Ectodermal cell (in vitro differentiated cells): Measurements from ENCODE around the gene FBXL19.

Experiments used
- H3K27ac ChIP-seq: 2 replicates; pipeline ENCODE4 v1.7.0; 2013; ENCODE audit warnings: mild to moderate bottlenecking, low read depth, low read length; ENCODE audit not compliant: insufficient read depth, poor library complexity, severe bottlenecking
- H3K27me3 ChIP-seq: 2 replicates; pipeline ENCODE4 v1.7.0; 2013; ENCODE audit warnings: mild to moderate bottlenecking, low read length; ENCODE audit not compliant: insufficient read depth, control insufficient read depth, poor library complexity, severe bottlenecking
- H3K36me3 ChIP-seq: one replicate; pipeline ENCODE4 v1.7.0; 2013; ENCODE audit warnings: low read length; ENCODE audit not compliant: control insufficient read depth, insufficient read depth
- H3K4me1 ChIP-seq: one replicate; pipeline ENCODE4 v1.7.0; 2013; ENCODE audit warnings: low read length; ENCODE audit not compliant: control insufficient read depth, insufficient read depth
- H3K4me3 ChIP-seq: 2 replicates; pipeline ENCODE4 v1.7.0; 2013; ENCODE audit warnings: low read depth, low read length, control low read depth; ENCODE audit not compliant: insufficient read depth
- H3K9me3 ChIP-seq: 2 replicates; pipeline ENCODE4 v1.7.0; 2013; ENCODE audit warnings: mild to moderate bottlenecking, low read length, moderate library complexity; ENCODE audit not compliant: control insufficient read depth
- WGBS, 2 experiments: methylation state at CpG; one replicate each; pipeline ENCODE4 v1.1.7; 2013; ENCODE audit warnings: missing lambda C conversion rate in 2 of 2; 5-methylcytosine and 5-hydroxymethylcytosine counted together

Gene FBXL19

DNA sequence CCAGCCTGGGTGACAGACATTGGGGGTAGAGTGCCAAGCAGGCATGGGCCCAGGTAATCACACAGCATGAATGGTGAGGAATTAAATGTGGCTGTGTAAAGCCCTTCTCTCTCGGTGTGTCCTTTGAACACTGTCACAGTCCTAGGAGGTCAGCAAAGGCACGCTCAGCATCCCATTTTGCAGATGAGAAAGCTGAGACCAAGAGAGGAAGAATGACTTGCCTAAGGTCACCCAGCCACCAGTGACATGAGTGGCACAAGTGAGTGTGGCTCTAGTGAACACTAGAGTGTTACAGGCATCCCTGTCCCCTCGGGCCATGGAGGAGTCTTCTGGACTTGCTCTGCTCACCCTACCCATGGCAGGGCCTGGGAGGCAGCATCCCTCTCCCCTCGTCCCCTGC, 16.3 kb upstream of the FBXL19 start:
- Histone ChIP-seq H3K4me3 (no peak overlapping the region), H3K36me3 (no peaks in the 10 kb centered on the region), H3K27me3 (no peaks in the 10 kb centered on the region), H3K4me1 (peaks cover 16% of the 10 kb centered on the region), H3K27ac (no peak overlapping the region), H3K9me3 (no peaks in the 10 kb centered on the region)
- 88 to 93% methylated on average over 4 of the region's 4 CpGs for WGBS, 2 experiments

DNA sequence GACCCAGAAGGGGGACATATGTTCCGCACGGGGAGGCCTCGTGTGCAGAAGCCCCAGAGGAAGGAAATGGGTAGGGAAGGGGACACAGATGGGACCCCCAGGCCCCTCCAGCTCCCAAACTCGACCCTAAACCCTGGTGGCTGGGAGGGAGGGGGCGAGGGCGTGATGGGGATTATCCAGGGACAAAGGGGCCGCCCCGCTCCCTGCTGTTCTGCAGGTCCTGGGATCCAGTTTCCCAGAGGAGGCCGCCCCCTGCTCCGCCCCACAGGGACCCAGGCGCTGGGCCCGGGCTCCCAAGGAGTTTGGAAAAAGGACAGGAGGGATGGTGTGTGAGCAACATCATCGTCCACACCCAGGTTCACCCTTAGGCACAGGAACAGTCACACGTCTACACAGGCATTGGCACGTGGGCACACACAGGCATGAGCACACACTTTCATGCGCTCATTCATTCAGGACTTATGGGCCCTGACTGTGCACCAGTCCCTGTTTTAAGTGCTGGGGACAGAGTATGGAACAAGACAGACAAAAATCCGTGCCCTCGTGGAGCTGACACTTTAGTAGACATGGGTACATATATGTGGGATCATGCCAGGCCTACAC, 12.8 kb upstream of the FBXL19 start:
- Histone ChIP-seq H3K4me1 (peaks cover 16% of the 10 kb centered on the region), H3K27me3 (no peaks in the 10 kb centered on the region), H3K27ac (no peak overlapping the region), H3K4me3 (no peak overlapping the region), H3K36me3 (no peaks in the 10 kb centered on the region), H3K9me3 (no peaks in the 10 kb centered on the region)
- 46 to 52% methylated on average over 18 of the region's 18 CpGs for WGBS, 2 experiments

DNA sequence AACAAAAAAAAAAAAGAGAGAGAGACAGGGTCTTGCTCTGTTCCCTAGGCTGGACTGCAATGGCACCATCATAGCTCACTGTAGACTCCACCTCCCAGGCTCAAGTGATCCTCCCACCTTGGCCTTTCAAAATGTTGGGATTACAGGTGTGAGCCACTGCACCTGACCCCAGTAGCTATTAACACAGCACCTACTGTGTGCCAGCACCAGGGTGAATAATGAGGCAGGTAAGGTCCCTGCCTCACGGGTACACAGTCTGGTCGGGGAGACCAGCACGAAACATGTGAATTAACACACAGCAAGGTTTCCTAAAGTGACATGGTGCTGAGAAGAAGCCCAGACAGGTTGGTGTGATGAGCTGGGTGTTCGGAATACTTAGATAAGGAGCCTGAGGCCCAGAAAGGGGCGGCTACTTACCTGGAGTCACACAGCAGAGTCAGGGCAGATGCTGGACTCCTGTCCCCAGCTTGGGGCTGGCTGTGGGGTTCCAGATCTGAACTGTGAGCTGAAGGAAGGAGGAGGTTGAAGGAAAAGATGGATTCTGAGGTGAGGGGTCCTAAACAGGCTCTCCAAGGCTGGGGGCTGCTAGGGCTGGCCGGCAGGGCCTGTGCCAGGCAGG, 10.5 kb upstream of the FBXL19 start:
- Histone ChIP-seq H3K27ac (no peak overlapping the region), H3K4me3 (no peak overlapping the region), H3K4me1 (peaks cover 23% of the 10 kb centered on the region), H3K9me3 (no peaks in the 10 kb centered on the region), H3K27me3 (no peaks in the 10 kb centered on the region), H3K36me3 (no peaks in the 10 kb centered on the region)
- WGBS, 2 experiments: 90 to 93% methylated on average over 6 of the region's 6 CpGs

DNA sequence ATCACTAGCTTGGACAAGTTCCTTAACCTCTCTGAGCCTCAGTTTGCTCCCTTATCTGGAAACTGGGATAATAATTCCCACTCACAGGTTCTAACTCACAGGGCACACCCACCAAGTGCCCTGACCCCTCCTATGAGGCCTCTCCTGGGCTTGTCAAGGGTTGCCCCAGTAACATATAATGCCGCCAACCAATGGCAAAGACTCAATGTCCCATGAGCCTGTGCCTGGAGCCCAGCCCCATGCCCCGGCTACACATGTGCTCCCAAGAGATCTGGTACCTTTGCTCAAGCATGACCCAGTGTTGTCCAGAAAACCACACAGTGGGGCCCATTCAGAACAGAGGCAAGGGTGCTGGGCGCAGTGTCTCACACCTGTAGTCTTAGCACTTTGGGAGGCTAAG, 8.5 kb upstream of the FBXL19 start:
- H3K4me1 ChIP-seq: peaks cover 21% of the 10 kb centered on the region
- H3K27me3 ChIP-seq: no peaks in the 10 kb centered on the region
- no peak overlapping the region for H3K4me3 ChIP-seq
- H3K9me3 ChIP-seq: no peaks in the 10 kb centered on the region
- WGBS, 2 experiments: 92 to 97% methylated on average over 3 of the region's 3 CpGs
- no peak overlapping the region for H3K27ac ChIP-seq
- H3K36me3 ChIP-seq: no peaks in the 10 kb centered on the region

DNA sequence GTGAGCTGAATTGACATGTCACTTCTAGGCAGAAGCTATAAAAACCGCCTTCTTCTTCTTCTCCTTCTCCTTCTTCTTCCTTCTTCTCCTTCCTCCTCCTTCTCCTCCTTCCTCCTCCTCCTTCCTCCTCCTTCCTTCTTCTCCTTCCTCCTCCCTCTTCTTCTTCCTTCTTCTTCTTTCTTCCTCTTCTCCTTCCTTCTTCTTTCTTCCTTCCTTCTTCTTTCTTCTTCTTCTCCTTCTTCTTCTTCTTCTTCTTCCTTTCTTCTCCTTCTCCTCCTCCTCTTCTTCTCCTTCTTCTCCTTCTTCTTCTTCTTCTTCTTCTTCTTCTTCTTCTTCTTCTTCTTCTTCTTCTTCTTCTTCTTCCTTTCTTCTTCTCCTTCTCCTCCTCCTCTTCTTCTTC, 4.8 kb upstream of the FBXL19 start:
- Histone ChIP-seq H3K4me3 (no peak overlapping the region), H3K27ac (no peak overlapping the region), H3K9me3 (no peaks in the 10 kb centered on the region), H3K27me3 (no peaks in the 10 kb centered on the region), H3K36me3 (no peaks in the 10 kb centered on the region), H3K4me1 (peaks cover 6% of the 10 kb centered on the region)
- 83 to 87% methylated on average over 1 of the region's 1 CpG for WGBS, 2 experiments

DNA sequence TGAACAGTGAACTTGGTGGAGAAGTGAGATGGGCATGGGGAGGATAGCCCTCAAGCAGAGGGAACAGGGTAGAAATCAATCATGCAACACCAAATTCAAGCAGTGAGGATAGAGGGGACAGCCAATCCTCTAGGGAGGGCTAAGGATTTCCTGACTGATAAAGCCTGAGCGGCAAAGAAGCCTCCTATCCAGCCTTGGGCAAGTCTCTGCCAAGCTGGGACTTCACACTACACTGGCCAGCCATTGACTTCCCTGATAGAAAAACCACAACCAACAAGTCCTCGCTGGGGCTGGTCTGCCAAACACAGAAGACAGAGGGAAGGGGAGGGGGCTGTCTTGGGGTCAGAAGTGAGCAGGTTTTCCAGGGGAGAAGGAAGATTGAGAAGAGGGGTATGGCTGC, 2.5 kb upstream of the FBXL19 start:
- no peak overlapping the region for H3K27ac ChIP-seq
- WGBS, 2 experiments: 86 to 87% methylated on average over 2 of the region's 2 CpGs

DNA sequence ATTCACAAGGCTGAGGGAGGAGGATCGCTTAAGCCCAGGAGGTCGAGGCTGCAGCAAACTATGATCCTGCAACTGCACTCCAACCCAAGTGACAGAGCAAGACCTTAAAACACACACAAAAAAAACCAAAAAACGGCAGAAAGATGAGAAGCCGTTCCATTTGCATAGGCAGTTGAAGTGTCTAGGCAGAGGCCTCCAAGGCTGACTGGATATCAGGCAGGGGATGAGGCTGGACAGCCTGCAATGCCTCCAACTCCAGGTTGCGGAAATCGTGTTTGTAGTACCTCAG, 2.0 kb upstream of the FBXL19 start:
- Histone ChIP-seq H3K36me3 (peaks cover under 1% of the 10 kb centered on the region), H3K4me1 (peaks cover 7% of the 10 kb centered on the region), H3K9me3 (no peaks in the 10 kb centered on the region), H3K27ac (no peak overlapping the region), H3K27me3 (no peaks in the 10 kb centered on the region), H3K4me3 (no peak overlapping the region)
- 38 to 40% methylated on average over 6 of the region's 6 CpGs for WGBS, 2 experiments

More for the DNA sequence above, 2.5 kb upstream of the FBXL19 start:
- Histone ChIP-seq H3K36me3 (no peaks in the 10 kb centered on the region), H3K4me3 (no peak overlapping the region), H3K4me1 (peaks cover 6% of the 10 kb centered on the region), H3K27me3 (no peaks in the 10 kb centered on the region), H3K9me3 (no peaks in the 10 kb centered on the region)

DNA sequence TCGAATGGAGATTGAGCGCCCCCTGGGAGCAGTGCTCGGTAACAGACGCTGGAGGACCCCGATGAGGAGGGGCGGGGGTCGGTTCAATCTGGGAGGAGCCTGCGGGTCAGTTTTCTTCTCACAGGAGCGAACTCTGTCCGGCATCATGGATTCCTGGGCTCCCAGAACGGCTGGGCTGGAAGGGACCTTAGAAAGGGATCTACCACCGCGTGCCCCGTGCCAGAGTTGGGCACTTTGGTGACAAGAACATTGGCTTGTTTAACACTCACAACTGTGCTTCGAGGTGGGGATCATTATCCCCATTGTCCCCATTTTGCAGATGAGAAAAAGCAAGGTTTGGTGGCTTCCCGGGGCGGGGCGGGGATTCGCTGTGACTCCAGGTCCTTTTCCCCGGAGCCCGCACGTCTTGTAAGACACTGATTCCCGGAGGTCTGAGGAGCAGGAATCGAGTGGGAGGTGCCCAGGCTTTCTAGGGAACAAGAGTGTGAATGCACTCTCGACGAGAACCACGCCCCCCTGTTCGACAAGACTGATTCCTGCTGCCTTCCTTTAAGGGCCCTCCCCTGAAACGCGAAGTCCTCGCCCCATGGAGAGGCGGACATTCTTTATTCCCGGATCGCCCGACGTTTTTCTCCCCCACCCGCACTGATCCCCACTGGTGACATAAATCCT, 1.5 kb upstream of the FBXL19 start:
- H3K4me3 ChIP-seq: peak overlapping the region; percentile 88
- peaks cover 6% of the 10 kb centered on the region for H3K36me3 ChIP-seq
- H3K4me1 ChIP-seq: peaks cover 4% of the 10 kb centered on the region
- H3K27ac ChIP-seq: peak overlapping the region; percentile 87
- WGBS, 2 experiments: 1% methylated on average over 37 of the region's 37 CpGs
- no peaks in the 10 kb centered on the region for H3K27me3 ChIP-seq
- no peaks in the 10 kb centered on the region for H3K9me3 ChIP-seq

DNA sequence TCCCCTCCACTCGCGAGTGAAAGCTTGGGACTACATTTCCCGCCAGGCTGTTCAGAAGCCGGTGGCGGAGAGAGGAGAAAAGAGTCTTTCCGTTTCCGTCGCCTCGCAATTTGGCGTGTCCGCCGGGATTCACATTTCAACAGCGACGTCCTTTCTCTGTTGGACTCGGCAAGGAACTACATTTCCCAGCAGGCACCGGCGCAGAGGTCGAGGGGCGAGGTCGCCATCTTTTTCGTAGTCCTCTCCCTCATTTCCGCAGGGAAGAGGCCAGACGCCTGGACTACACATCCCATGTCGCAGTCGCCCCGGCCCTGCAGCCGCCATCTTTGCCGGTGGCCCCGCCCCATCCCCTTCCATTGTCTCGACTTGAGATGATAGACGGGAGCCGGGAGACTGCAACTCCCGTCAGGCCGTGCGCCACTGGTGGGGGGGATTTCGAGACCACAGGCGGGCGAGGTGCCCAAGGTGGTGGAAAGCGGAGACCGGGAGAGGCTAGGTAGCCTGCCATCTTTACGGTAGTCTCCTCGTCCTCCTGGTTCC, 882 bp upstream of the FBXL19 start:
- Histone ChIP-seq H3K27ac (peak overlapping the region; percentile 99), H3K36me3 (peaks cover 12% of the 10 kb centered on the region), H3K4me3 (peak overlapping the region; percentile 88), H3K27me3 (no peaks in the 10 kb centered on the region), H3K9me3 (no peaks in the 10 kb centered on the region), H3K4me1 (peaks cover 9% of the 10 kb centered on the region)
- WGBS, 2 experiments: 0% methylated on average over 42 of the region's 42 CpGs

DNA sequence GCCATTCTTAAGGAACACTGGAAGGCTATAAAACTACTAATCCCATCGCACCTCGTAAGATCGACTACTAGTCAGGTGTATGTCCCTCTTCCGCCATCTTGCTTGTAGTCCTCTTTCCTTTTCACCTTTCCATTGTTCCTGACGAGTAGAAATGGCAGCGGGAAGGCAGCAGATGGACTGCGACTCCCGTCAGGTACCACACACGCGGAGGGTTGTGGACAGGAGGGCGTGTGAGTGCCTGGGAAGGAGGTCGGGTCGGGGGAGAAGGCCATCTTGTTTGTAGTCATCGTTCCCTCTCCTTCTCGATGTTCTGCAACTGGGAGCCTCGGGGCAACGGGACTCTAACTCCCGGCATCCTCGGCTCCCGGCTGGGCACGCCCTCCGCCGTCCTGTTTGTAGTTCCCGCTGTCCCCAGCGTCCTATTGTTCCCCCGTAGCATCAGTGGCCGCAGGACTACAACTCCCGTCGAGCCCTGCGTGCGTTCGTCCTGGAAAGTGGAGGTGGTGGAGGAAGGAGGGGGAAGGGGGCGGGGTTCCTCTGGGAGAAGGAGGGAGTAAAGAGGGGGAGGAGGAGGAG, 324 bp upstream of the FBXL19 start:
- 0% methylated on average over 33 of the region's 33 CpGs for WGBS, 2 experiments
- Histone ChIP-seq H3K27ac (peak overlapping the region; percentile 99), H3K4me3 (peak overlapping the region; percentile 88), H3K36me3 (peaks cover 12% of the 10 kb centered on the region), H3K27me3 (no peaks in the 10 kb centered on the region), H3K9me3 (no peaks in the 10 kb centered on the region), H3K4me1 (peaks cover 10% of the 10 kb centered on the region)
